Colonic mucosa (tissue), 4 donors: ENCODE results near the gene ARID5B. TPM values are rescaled to one million over a fixed set of nuclear protein-coding genes. Genes with fewer than 3 reads are reported as not detected.

ENCODE experiments used
- DNase-seq: peaks from one replicate; pipeline ENCODE4 v3.0.0-alpha.2; 2020
- H3K27ac ChIP-seq: fragments of 200-600 bp; one replicate; pipeline ENCODE4 v1.8.0; 2021
- H3K27me3 ChIP-seq: fragments of 200-600 bp; one replicate; pipeline ENCODE4 v1.8.0; 2021
- H3K36me3 ChIP-seq: fragments of 200-600 bp; one replicate; pipeline ENCODE4 v1.8.0; 2021
- H3K4me1 ChIP-seq: fragments of 200-600 bp; one replicate; pipeline ENCODE4 v1.8.0; 2021; ENCODE audit warnings: mild to moderate bottlenecking
- H3K4me3 ChIP-seq: fragments of 200-600 bp; one replicate; pipeline ENCODE4 v1.8.0; 2021
- H3K9ac ChIP-seq, 2 donors: one replicate each; pipeline ENCODE4 v1.7.0; 2013; ENCODE audit warnings: control low read depth in 2 of 2, low read depth in 2 of 2, low read length in 2 of 2
- H3K9me3 ChIP-seq: fragments of 200-600 bp; one replicate; pipeline ENCODE4 v1.8.0; 2021
- intact Hi-C: fragments of 100-400 bp; cut with DNase I; formaldehyde crosslinking; loops from one replicate; pipeline ENCODE4 v1.14.1; 2022
- total RNA-seq, 2 donors: library from RNA; stranded (reverse); fragmentation: NEBNext Ultra II Directional in 1 of 2; extraction: Animal tissue kit (Norgen Biotek cat#: 25700) in 1 of 2; gene quantifications; one replicate each; pipeline ENCODE4 v1.2.1, GENCODE V29; 2021
- TF ChIP-seq, protein P1 (sequence below): fragments of 200-600 bp; IDR thresholded peaks from one replicate; pipeline ENCODE4 v1.8.0; 2022; ENCODE audit warnings: antibody characterized with exemption, mild to moderate bottlenecking
- donor health status: healthy.
- donor health status: DM: no; HTN: no; CAD: no.
- donor health status: DM: no; HTN: no; CAD: no.

The ARID5B gene
- total RNA-seq, 2 donors from 2014 or later = 18.8 to 27.2 TPM

GRCh38 chr10:61890881-61891409, 10.6 kb upstream of the ARID5B start:
- intact Hi-C loops = no loop called here
- TF ChIP-seq, protein P1, sequence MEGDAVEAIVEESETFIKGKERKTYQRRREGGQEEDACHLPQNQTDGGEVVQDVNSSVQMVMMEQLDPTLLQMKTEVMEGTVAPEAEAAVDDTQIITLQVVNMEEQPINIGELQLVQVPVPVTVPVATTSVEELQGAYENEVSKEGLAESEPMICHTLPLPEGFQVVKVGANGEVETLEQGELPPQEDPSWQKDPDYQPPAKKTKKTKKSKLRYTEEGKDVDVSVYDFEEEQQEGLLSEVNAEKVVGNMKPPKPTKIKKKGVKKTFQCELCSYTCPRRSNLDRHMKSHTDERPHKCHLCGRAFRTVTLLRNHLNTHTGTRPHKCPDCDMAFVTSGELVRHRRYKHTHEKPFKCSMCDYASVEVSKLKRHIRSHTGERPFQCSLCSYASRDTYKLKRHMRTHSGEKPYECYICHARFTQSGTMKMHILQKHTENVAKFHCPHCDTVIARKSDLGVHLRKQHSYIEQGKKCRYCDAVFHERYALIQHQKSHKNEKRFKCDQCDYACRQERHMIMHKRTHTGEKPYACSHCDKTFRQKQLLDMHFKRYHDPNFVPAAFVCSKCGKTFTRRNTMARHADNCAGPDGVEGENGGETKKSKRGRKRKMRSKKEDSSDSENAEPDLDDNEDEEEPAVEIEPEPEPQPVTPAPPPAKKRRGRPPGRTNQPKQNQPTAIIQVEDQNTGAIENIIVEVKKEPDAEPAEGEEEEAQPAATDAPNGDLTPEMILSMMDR = no peak
- Histone ChIP-seq H3K4me3 (no peak overlapping the region), H3K4me1 (no peaks in the 10 kb centered on the region), H3K27me3 (no peaks in the 10 kb centered on the region), H3K9ac (no peak overlapping the region), H3K9me3 (no peaks in the 10 kb centered on the region), H3K27ac (no peak overlapping the region), H3K36me3 (no peaks in the 10 kb centered on the region)
- no peak for DNase-seq

- Histone ChIP-seq H3K27ac (no peak overlapping the region), H3K4me1 (peaks cover under 1% of the 10 kb centered on the region), H3K27me3 (no peaks in the 10 kb centered on the region), H3K9me3 (no peaks in the 10 kb centered on the region), H3K4me3 (no peak overlapping the region), H3K36me3 (no peaks in the 10 kb centered on the region), H3K9ac (no peak overlapping the region)
- TF ChIP-seq, protein P1 = no peak
- intact Hi-C loops = no loop called here
- DNase-seq = no peak
Observed at GRCh38 chr10:61891906-61892585, 9.5 kb upstream of the ARID5B start.

- no peak overlapping the region for H3K4me3 ChIP-seq
- H3K9ac ChIP-seq = no peak overlapping the region
- intact Hi-C loops = no loop called here
- H3K9me3 ChIP-seq = no peaks in the 10 kb centered on the region
- H3K27ac ChIP-seq = no peak overlapping the region
- H3K36me3 ChIP-seq = no peaks in the 10 kb centered on the region
- H3K27me3 ChIP-seq = no peaks in the 10 kb centered on the region
- TF ChIP-seq, protein P1 = no peak
- peaks cover 4% of the 10 kb centered on the region for H3K4me1 ChIP-seq
- no peak for DNase-seq
Observed at GRCh38 chr10:61892961-61893360, 8.5 kb upstream of the ARID5B start.

- TF ChIP-seq, protein P1 = no peak
- H3K27ac ChIP-seq = no peak overlapping the region
- no peaks in the 10 kb centered on the region for H3K27me3 ChIP-seq
Observed at GRCh38 chr10:61894133-61894532, 7.4 kb upstream of the ARID5B start.

GRCh38 chr10:61895898-61896600, 5.5 kb upstream of the ARID5B start:
- Histone ChIP-seq H3K36me3 (no peaks in the 10 kb centered on the region), H3K4me1 (peaks cover 8% of the 10 kb centered on the region), H3K27me3 (no peaks in the 10 kb centered on the region), H3K27ac (no peak overlapping the region), H3K4me3 (no peak overlapping the region), H3K9me3 (no peaks in the 10 kb centered on the region), H3K9ac (no peak overlapping the region)
- intact Hi-C loops = loop anchor here (5.0 kb wide), 2 partner anchors 54 to 144 kb away; no protein-coding TSS in a partner anchor
- TF ChIP-seq, protein P1 = no peak
- DNase-seq = no peak

More at GRCh38 chr10:61894133-61894532, 7.4 kb upstream of the ARID5B start:
- no peak overlapping the region for H3K4me3 ChIP-seq
- DNase-seq = no peak
- no peaks in the 10 kb centered on the region for H3K36me3 ChIP-seq
- peaks cover 8% of the 10 kb centered on the region for H3K4me1 ChIP-seq
- no peak overlapping the region for H3K9ac ChIP-seq
- intact Hi-C loops = no loop called here
- H3K9me3 ChIP-seq = no peaks in the 10 kb centered on the region
